HG03575 (cell line): ENCODE results near the gene ABHD17A.
"Not testable (repeated sequence)": the region's sequence is repeated elsewhere in the genome, so short reads cannot be mapped to it uniquely, and the experiment has no call there.

Source experiments
- ATAC-seq: cut with Tn5 transposase; IDR thresholded peaks from one replicate; pipeline ENCODE4 v1.9.1; 2021; ENCODE audit not compliant: unreplicated experiment, insufficient number of reproducible peaks, low FRiP score; ENCODE audit errors: extremely low read depth

ABHD17A gene

DNA sequence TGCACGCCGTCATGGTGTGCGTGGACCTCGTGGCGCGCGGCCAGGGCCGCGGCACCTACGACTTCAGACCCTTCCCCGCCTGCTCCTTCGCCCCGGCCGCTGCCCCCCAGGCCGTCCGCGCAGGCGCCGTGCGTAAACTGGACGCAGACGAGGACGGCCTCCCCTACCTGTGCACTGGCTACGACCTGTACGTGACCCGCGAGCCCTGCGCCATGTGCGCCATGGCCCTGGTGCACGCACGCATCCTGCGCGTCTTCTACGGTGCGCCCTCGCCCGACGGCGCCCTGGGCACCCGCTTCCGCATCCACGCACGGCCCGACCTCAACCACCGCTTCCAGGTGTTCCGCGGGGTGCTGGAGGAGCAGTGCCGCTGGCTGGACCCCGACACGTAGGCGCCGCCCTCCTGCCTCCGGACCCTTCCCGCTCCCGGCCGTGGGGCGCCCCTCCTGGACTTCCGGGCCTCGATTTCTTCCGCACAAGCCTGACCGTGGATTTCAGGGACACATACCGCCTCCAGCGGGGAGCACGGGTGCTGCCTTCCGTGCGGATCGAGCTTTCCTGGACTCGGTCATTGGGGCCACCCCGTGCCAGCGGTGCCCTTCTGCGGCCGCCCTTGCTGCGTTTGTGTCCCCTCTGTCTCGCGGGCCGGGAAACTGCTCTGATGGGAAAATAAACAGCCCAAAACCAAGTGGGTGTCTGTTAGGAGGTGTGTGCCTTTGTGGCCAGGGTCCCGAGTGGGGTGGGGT is 27.6 kb upstream of the ABHD17A start:
- no peak for ATAC-seq

DNA sequence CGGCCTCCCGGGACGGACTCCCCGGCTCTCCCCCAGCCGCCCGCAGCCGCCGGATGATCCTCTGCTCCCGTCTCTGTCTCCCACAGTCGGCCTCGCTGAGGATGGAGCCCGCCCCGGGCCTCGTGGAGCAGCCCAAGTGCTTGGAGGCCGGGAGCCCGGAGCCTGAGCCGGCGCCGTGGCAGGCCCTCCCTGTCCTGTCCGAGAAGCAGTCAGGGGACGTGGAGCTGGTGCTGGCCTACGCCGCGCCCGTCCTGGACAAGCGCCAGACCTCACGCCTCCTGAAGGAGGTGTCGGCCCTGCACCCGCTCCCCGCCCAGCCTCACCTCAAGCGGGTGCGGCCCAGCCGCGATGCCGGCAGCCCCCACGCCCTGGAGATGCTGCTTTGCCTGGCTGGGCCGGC is 26.7 kb upstream of the ABHD17A start:
- no peak for ATAC-seq

DNA sequence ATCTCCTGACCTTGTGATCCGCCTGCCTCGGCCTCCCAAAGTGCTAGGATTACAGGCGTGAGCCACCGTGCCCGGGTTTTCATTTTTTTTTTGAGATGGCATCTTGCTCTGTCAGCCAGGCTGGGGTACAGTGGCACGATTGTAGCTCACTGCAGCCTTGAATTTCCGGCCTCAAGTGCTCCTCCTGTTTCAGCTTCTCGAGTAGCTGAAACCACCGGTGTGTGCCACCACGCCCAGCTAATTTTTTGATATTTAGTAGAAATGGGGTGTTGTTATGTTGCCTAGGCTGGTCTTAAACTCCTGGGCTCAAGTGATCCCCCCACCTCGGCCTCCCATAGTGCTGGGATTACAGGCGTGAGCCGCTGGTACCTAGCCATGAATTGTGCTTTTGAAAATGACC is 25.8 kb upstream of the ABHD17A start:
- ATAC-seq: no peak

DNA sequence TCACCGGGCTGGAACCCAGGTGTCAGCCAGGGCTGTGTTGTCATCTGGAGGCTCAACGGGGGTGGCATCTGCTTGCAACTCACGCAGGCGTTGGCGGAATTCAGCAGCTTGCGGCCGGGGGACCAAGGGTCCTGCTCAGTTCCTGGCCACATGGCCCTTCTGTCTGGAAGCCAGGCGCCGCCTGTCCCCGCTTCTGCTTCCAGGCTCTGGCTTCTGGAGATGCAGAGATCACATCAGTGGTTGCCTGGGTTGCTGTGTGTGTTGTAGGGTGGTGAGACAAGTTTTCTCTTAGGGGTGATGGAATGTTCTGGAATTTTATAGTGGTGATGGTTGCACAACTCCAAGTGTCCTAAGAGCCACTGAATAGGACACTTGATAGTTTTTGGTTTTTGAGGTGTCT is 24.9 kb upstream of the ABHD17A start:
- no peak for ATAC-seq

DNA sequence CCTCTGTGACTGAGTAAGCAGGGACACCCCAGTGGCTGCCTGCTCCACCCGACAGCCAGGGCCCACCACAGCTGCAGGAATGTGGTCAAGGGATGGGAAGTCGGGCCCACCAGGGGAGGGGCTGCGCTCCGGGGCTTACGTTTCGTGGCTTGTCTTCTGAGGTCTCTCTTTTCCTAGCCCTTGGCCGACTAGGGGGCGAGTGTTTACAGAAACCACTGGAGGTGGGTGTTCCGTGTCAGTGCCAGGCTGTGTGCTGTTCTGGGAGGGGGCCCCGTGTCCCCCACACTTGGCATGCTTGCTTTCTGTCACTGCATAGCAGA is 24.4 kb upstream of the ABHD17A start:
- ATAC-seq: no peak

DNA sequence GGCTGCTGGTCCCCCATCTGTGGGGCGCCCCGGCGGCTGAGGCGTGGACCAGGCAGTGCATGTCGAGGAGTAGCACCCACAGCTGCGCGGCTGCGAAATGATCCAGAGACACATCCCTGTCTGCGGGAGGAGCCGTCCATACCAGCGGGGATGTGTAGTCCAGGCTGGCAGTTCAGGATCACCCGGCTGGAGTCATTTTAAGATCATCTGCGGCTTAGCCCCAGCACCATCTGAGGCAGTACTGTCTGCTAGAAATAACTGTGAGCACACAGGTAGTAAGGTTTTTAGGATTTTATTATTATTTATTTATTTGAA is 23.0 kb upstream of the ABHD17A start:
- ATAC-seq: no peak

DNA sequence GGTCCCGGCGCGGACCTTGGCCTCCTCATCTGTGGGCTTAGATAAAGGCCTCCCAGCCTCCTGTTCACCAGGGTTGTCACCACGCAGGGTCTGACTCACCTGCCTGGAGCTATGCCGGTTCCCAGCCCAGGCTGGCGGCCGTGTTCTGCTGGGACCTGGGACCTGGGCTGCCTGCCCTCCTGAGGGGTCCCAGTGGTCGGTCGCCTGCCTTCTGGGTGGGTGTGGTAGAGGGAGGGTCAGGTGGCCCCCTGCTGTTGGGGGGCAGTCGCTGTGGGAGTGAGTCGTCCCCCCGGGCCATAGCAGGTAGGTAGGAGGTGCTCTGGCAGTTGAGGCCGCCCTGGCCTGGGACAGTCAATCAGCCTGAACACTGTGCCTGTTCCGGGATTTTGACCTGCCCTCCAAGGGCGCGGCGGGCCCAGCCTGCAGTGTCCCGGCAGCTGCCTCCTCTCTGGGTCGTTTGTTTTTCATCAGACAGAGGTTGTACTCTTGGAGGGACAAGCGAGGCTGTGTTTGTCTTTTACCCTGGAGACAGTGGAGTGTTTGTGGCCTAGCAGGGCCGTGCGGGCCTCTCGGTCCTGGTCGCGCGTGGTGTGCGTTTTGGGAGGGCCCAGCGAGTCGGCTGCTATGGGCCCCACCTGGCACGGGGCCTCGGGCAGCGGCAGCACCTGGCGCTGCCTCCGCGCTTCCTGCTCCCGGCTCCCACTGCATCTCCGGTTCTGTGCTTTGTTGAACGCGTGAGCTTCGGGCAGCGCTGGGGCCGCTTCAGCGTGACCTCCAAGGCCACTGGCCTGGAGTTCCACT is 22.5 kb upstream of the ABHD17A start:
- no peak for ATAC-seq

DNA sequence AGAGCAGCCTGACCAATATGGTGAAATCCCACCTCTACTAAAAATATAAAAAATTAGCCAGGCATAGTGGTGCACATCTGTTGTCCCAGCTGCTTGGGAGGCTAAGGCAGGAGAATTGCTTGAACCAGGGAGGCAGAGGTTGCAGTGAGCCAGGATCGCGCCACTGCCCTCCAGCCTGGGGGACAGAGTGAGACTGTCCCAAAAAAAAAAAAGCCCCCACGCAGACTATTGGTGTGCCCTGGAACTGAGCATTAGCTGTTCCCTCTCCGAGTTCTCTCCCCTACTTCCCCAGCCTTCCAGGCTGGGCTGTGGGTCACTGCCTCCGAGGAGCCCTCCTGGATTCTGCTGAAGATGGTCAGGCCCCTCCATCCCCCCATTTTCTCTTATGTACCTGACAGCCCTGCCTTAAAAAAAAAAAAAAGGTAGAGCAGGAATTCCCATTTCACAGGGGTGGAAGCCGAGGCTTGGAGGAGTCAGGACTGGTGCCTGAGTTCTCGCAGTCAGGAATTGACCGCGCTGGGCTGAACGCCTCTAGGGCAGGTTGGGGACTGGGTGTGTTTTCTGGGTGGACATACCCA is 21.8 kb upstream of the ABHD17A start:
- no peak for ATAC-seq

DNA sequence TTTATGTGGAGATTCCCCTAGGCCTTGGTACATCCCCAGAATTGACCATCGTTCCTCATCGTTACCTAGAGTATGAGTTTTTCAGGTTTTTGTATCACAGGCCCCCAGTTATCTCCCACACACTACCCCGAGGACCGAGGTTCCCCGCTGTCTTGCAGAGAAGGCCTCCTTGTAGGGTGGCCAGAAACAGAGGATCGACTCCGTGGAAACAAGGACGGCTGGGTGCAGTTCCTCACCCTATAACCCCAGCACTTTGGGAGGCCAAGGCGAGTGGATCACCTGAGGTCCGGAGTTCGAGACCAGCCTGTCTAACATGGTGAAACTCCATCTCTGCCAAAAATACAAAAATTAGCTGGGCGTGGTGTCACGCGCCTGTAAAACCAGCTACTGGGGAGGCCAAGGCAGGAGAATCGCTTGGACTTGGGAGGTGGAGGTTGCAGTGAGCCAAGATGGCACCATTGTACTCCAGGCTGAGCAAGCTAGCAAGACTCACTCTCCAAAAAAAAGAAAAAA is 20.6 kb upstream of the ABHD17A start:
- no peak for ATAC-seq

DNA sequence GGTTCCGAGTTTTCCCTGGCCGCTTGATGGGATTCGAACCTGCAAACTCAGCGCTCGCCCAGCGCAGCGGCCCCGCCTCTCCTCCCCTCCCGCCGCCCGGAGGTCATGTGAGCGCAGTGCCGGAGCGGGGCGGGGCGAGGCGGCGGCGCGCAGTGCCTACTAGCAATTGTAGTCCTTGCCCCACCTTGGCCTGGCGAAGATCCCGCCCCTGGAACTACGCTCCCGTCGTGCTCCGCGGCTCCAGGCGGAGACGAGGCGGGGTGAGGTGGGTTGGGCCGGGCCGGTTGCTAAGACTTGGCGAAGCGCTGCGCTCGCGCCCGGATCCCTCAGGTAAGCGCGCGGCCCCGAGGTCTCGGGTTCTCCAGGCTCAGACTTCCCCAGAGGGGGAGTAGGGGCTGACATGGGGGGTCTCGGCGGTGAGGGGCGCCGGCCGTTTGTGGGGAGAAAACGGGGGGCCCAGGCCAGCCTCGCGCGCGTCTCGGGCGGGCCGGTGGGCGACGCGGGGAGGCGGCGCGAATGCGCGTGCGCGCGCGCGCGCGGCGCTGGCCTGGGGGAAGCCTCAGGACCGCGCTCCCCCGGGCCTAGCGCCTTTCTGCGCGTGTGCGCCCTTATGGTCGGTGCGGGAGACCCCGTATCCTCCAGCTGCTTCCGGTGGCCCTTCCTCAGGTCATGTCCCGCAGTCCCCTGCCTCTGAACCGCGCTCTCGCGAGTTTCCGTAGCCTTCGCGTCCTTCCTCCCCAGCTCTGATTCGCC is 20.0 kb upstream of the ABHD17A start, which contains the start of the genes ADAT3 and SCAMP4:
TSS of gene ADAT3 (plus strand) at position 290 of the 753 bp plus-strand sequence. CDS start 6,649 bp downstream, outside the sequence.
TSS of gene SCAMP4 (plus strand) at position 290 of the 753 bp plus-strand sequence. CDS start 9,621 bp downstream, outside the sequence.
- no peak for ATAC-seq

DNA sequence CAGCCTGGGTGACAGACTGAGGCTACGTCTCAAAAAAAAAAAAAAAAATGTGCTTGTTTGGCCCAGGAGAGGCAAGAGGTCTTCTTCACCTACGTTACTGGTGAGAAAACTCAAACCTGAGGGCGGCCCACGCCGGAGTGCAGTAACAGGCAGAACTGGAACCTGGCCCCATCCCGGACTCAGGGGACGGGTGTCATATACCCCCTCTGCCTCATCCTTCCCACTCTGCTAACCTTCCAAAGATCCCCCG is 19.5 kb upstream of the ABHD17A start:
- ATAC-seq: no peak

DNA sequence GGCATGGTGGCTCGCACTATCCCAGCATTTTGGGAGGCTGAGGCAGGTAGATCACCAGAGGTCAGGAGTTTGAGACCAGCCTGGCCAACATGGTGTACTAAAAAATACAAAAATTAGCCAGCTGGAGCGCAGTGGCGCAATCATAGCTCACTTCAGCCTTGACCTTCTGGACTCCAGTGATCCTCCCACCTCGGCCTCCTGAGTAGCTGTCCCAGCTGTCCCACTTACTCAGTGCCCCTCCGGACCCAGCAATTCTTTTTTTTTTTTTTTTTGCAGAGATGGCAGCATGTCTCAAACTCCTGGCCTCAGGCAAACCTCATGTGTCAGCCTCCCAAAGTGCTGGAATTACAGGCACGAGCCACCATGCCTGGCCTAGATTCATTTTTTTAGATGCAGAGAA is 17.6 kb upstream of the ABHD17A start:
- no peak for ATAC-seq

DNA sequence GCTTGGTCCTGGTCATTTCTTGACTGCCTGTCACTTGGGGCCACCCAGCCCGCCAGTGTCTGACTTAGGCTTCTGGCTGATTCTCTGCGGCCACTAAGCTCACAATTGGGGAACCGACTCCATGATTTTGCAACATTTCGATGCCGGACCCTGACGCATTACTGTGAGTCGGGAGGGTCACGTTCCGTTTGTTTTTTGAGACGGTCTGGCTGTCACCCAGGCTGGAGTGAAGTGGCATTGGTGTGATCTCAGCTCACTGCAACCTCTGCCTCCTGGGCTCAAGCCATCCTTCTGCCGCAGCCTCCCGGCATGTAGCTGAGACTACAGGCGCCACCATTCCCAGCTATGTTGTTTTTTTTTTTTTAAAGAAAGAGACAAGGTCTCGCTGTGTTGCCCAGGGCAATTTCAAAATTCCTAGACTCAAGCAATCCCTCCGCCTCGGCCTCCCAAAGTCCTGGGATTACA is 16.7 kb upstream of the ABHD17A start:
- no peak for ATAC-seq

DNA sequence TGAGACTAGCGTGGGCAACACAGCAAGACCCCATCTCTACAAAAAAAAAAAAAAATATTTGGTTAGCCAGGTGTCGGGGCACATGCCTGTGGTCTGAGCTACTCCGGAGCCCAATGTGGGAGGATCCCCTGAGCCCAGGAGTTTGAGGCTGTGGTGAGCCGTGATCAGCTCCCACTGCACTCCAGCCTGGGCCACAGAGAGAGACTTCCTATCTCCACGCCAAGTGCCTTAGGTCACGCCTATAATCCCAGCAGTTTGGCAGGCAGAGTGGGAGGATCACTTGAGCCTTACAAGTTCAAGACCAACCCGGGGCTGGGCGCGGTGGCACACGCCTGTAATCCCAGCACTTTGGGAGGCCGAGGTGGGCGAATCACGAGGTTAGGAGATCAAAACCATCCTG is 11.2 kb upstream of the ABHD17A start:
- ATAC-seq: no peak

DNA sequence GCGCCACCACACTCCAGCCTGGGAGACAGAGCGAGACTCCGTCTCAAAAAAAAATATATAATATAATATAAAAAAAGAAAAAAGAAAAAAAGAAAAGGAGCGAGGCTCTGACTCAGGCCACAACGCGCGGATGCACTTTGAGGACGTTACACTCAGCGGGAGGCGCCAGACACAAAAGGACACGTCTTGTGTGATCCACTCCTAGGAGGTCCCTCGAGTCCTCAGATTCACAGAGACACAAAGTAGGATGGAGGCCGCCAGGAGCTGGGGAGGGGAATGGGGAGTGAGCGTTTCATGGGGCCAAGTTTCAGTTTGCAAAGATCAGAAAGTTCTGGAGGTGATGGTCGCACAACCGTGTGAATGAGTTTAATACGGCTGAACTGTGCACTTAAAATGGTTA is 8.5 kb upstream of the ABHD17A start:
- no peak for ATAC-seq

DNA sequence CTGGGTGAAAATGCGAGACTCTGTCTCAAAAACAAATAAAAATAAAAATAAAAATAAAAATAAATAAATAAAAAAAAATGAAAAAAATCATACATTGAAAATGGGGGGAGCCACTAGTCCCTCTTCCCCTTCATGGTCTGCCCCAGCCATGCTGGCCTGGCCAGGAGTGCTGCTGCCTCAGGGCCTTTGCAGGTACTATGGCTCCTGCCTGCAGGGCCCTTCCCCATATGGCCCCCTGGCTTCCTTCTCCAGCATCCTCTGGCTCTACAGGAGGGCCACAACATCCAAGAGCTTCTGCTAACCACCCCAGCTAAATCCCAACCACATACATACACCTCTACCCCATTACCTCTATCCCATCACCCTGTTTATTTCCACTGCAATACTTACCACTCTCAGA is 4.6 kb upstream of the ABHD17A start:
- no peak for ATAC-seq

DNA sequence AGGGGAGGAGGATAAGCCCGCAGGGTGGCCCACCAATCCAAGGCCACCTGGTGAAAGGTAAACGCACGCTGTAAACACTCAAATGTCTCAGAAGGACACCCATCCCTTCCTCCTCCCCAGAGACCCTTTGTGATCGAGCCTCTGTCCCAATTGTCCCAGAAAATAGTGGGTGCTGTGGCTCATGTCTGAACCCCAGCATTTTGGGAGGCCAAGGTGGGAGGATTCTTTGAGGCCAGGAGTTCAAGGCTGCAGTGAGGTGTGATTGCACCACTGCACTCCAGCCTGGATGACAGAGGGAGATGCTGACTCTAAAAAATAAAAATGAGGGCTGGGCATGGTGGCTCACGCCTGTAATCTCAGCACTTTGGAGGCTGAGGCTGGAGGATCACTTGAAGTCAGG is 3.1 kb upstream of the ABHD17A start:
- no peak for ATAC-seq

DNA sequence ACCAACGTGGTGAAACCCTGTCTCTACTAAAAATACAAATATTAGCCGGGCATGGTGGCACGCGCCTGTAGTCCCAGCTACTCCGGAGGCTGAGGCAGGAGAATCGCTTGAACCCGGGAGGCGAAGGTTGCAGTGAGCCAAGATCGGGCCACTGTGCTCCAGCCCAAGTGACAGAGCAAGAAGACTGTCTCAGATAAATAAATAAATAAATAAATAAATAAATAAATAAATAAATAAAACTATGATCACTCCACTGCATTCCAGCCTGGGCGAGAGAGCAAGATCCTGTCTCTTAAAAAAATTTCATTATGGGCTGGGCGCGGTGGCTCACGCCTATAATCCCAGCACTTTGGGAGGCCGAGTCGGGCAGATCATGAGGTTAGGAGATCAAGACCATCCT is 1.1 kb upstream of the ABHD17A start:
- not testable (repeated sequence) for ATAC-seq

DNA sequence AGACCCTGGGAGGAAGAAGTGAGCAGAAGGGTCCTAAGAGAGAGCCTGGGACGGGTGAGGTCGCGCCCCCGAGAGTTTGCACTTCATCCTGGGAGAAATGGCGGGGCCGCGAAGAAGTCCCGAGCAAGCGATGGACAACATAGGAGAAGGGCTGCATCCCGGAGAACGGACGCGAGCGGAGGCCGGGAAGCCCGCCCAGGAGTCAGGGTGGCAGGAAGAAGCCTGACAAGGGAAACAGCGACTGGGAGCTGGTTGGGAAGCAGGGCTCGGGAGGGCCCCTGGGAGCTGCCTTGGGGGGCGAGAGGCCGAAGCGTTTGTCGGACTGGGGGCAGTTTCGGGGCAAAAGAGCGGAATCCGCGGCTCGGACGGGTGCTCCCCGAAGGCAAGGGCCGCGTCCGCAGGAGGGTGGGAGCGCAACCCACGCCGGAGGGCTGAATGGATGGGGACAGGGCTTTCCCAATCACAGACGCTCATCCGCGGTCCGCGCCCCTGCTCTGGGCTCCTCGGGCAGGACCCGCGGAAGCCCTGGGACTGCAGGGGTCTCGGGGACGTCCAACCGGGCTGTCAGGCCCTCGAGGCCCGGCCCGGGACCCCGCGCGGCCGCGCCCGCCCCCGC is 469 bp downstream of the ABHD17A start:
- no peak for ATAC-seq
